GM21390 (cell line): ENCODE results near the gene GADD45G.

Experiments used
- ATAC-seq: cut with Tn5 transposase; IDR thresholded peaks from one replicate; pipeline ENCODE4 v1.9.1; 2021; ENCODE audit not compliant: unreplicated experiment

GADD45G gene

GRCh38 chr9:89629081-89629976, 24.5 kb downstream of the GADD45G start:
- no peak for ATAC-seq

GRCh38 chr9:89630508-89630907, 25.7 kb downstream of the GADD45G start:
- ATAC-seq, result no peak

DNA sequence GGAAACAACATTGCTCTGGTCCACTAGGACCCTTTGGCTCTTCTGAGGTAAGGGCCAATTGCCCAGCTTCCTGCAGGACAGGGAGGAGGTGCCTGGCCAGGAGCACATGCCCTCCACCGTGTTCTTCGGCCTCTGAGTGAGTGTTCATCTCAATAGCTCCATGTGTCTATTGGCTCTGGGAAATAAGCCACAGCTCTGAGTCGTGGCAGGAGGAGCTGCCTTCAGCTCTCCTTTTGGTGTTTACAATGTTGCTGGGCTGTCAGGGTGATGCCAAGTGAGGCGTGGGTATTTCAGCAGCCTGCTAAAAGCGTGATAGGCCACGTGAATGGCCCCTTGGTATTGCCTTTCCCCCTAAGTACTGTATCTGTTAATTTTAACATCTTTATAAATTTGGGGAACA, 26.6 kb downstream of the GADD45G start:
- no peak for ATAC-seq

DNA sequence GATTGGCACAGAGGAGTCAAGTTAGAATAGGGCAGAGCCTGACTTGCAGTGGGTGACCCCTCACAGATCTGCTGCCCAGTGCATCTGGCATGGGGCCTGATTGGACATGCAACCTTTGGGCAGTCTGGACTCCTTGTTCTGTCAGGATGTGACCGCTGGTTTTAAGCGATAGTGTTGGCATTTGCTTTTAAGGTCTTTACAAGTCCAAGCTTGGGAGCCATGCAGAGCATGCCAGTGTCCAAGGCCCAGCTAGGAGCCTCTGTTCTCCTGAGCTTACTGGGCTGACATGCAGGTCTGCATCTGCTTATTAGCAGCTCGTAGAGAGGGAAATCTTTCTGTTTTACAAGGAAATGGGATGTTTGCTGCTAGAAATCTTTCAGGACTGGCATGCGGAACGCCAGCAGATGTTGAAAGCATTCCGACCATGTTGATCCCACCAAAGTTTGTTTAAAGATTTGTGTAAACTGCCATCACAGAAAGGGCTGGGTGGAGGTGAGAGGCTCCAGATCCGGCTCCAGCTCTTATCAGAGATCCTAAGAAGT, 27.5 kb downstream of the GADD45G start:
- ATAC-seq, result no peak

DNA sequence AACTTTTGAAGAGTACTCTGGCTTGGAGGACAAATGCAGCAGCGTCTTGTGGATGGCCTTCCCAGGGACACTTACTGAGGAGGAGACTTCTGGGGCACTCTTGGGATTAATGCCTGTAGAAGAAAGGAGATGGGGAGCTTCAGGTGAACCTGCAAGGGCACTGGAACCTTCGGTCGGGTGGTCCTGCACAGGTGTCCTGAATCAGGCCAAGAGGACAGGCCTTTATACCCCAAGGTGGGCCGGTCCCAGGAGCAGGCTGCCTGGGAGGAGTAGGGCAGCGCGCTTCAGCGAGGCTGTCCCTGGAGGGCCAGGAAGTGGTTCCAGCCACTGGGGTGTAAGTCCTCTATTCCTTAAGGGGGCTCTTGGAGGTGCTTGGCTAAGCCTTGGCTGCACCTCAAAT, 27.9 kb downstream of the GADD45G start:
- ATAC-seq, result no peak

DNA sequence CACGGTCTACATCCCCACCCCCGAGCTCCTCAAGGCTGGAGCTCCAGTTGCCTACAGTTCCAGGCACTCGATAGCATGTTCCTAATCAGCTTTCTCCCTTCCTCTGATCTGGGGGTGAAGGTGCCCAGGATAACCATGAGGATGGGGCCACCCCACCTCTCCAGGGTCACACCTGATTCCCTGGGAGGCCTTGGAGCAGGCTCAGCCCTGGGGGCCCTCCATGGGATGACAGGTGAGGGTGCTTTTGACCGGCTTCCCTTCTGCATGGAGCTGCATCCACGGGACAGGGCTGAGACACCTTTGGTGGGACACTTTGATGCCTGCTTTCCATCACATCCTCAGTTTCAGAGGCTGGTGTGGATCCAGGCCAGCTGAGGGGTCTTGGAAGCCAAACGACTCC, 28.6 kb downstream of the GADD45G start:
- ATAC-seq, result no peak

GRCh38 chr9:89633920-89634319, 29.1 kb downstream of the GADD45G start:
- ATAC-seq, result no peak

DNA sequence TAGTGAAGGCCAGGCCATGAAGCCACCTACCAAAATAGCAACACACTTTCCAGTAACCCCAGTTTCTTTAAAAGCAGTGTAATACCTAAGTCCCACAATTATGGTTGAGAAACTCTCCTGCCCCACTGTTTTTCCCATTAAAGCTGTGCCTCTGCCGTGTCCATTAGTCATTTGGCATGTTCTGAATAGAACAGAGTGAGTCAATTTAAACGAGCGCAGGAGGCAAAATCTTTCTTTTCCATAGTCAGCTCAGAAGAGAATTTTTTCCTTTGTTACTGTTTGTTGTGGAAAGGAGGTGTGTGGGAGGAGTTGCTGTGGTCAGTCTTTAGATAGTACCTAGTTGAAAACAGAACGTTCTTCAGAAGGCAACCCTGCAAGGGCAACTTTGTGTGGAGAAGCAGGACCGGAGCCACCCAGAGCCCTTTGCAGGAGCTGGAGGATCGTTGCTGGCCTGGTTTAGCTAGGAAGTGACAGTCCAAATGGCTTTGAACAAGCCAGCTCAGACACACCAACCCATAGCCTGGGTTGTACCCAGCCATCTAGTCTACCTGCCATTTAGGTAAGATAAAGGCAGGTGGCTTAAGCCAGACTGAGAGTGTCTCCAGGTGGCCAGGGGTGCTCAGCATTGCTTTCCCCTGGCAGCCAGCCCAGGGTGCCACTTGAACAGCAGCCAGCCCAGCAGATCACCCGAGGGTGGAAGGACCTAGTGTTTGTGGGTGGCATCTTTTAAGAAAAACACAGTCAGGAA, 30.4 kb downstream of the GADD45G start:
- ATAC-seq, result no peak

GRCh38 chr9:89635816-89636215, 31.0 kb downstream of the GADD45G start:
- ATAC-seq, result no peak

GRCh38 chr9:89637787-89638186, 33.0 kb downstream of the GADD45G start:
- ATAC-seq, result no peak

- no peak for ATAC-seq
Observed at GRCh38 chr9:89638359-89638758, 33.5 kb downstream of the GADD45G start.

DNA sequence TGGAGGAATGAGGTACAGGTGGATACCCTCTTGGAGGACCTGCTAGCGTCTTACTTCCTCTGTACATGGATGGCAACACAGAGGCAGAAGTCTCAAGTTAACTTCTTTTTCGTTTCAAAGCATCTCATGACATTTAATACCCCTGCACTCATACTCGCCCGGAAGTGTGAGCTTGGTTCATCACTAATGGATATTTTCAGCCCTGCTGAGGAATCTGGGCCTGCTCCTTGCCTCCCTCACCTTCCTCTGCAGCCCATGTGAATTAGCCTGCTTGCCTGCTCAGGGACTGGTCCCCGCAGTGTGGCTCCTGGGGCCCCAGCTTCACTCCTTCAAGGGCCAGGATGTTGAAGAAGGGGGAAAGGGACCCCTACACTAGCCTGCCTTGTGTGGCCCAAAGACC, 34.1 kb downstream of the GADD45G start:
- ATAC-seq, result no peak

DNA sequence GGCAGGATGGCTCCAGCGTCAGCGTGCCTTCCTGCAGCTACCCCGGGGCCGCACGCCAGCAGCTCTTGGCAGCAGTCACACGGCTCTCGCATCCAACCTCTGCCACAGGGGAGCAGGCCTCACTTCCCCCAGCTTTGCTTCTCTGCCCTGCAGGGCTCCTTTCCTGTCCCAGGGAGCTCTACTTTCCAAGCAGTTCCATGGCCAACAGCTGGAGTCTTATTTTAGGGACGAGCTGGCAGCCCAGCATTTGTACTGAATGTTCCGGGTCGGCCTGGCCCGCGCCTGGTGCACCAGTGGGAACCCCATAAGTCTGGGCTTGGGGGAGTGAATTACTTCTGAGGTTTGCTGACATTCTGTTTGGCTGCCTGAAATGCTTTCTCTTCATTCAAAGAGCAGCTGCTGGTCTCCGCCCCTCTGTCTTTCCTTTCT, 34.6 kb downstream of the GADD45G start:
- no peak for ATAC-seq

- ATAC-seq, result no peak
Observed at GRCh38 chr9:89639961-89640360, 35.1 kb downstream of the GADD45G start.

DNA sequence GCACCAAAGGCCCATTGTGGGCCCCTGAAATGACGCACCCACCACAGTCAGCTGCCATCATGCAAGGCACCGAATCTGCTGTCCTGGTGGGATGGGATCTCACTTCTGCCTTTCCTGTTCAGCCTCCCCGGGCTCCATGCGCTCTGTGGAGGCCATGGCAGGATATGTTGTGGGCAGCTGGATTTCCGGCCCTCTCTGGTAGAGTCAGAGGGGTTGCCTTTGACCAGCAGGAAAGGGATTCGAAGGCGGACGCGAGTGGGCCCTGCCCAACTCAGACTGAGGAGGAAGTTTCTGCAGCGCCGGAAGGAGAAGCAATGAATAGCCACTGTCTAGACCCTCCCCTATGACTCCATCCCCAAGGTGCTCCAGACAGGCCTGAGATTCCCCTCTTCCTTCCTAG, 35.5 kb downstream of the GADD45G start:
- ATAC-seq, result no peak

- ATAC-seq, result no peak
Observed at GRCh38 chr9:89640801-89641200, 36.0 kb downstream of the GADD45G start.

- no peak for ATAC-seq
Observed at GRCh38 chr9:89641980-89642379, 37.2 kb downstream of the GADD45G start.

GRCh38 chr9:89642789-89643188, 38.0 kb downstream of the GADD45G start:
- ATAC-seq, result no peak

DNA sequence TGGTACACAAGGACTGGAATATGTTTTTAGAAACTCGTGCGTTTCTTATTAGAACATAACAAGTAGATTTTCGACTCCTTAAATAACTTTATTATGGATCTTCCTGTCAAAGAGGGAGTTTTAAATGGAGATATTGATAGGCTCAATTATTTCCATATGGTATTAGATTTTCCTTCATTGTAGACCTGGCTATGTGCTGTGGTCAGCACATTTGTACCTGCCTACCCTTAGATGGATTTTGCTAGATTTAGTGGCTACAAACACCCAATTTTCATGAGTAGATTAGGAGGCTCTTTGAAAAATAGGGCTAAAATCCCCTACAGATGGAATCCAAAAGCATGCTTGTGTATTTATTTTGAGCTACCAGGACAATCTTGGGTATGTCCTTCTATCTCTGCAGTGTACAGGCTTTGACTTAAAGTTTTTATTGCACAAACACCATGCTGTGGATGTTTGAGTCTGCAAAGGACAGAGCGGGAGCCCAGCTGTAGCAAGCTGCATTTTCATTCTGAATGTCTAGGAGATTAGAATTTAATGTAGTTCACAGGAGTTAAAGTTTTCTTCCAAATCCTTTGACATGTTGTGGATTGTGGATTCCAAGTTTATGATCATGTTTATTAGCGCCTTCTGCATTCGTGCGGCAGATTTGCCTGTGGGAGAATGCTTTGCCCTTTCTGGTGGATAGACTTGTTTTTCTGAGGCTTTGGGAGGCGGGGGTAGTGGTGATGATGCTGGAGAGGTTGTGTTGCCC, 41.6 kb downstream of the GADD45G start:
- no peak for ATAC-seq

- ATAC-seq, result no peak
Observed at GRCh38 chr9:89647366-89648128, 42.7 kb downstream of the GADD45G start.
